Stomach (tissue), 9 donors: ENCODE measurements around the gene PROX2. TPM values are rescaled to one million over a fixed set of nuclear protein-coding genes. Genes with fewer than 3 reads are reported as not detected.

ENCODE experiments used
- DNase-seq, 2 donors: peaks; one replicate each; pipeline versions ENCODE4 v3.0.0 to v3.0.0-alpha.2; 2013 to 2019
- H3K27ac ChIP-seq, 5 donors: fragments of 200-600 bp in 4 of 5; sonication (generic) in 4 of 5; one replicate each; pipeline ENCODE4 v1.5.1; 2013 to 2019; ENCODE audit warnings: mild to moderate bottlenecking in 1 of 5, moderate library complexity in 1 of 5
- H3K27me3 ChIP-seq, 3 donors: fragments of 200-600 bp; sonication (generic); one replicate each; pipeline ENCODE4 v1.5.1; 2017 to 2019; ENCODE audit warnings: mixed run types in 1 of 3
- H3K36me3 ChIP-seq, 4 donors: fragments of 200-600 bp; sonication (generic); 1 replicate in 3 of 4; 2 replicates in 1 of 4; pipeline ENCODE4 v1.5.1; 2016 to 2019
- H3K4me1 ChIP-seq, 4 donors: fragments of 200-600 bp; sonication (generic); one replicate each; pipeline ENCODE4 v1.5.1; 2016 to 2019
- H3K4me3 ChIP-seq, 4 donors: fragments of 200-600 bp; sonication (generic) in 3 of 4; one replicate each; pipeline ENCODE4 v1.5.1; 2016 to 2019; ENCODE audit warnings: mild to moderate bottlenecking in 1 of 4
- H3K9me3 ChIP-seq, 4 donors: fragments of 200-600 bp; sonication (generic); one replicate each; pipeline ENCODE4 v1.5.1; 2016 to 2019
- CTCF ChIP-seq, 7 experiments: fragments of 450-650 bp in 4 of 7; fragments of 200-600 bp in 3 of 7; sonication (generic) in 3 of 7; IDR thresholded peaks; one replicate each; pipeline ENCODE4 v1.5.1; 2016 to 2019; ENCODE audit warnings: antibody characterized with exemption in 7 of 7, control low read depth in 2 of 7, mild to moderate bottlenecking in 1 of 7
- EP300 ChIP-seq: sonication (generic); formaldehyde crosslinking; IDR thresholded peaks from one replicate; pipeline ENCODE4 v1.6.1; 2017; ENCODE audit warnings: antibody characterized with exemption
- POLR2A ChIP-seq, 4 donors: fragments of 450-650 bp; IDR thresholded peaks; one replicate each; pipeline ENCODE4 v1.6.1; 2016; ENCODE audit warnings: antibody characterized with exemption in 4 of 4, control low read depth in 2 of 4, mild to moderate bottlenecking in 1 of 4, moderate library complexity in 1 of 4
- POLR2AphosphoS5 ChIP-seq, 3 donors: sonication (generic); formaldehyde crosslinking; IDR thresholded peaks; one replicate each; pipeline ENCODE4 v1.6.1; 2016; ENCODE audit warnings: antibody characterized with exemption in 3 of 3
- WGBS, 5 donors: extraction: QIAGEN DNeasy Blood & Tissue Kit in 3 of 5; methylation state at CpG; one replicate each; pipeline versions ENCODE4 v1.1.5 to v1.1.7; 2013 to 2018; 5-methylcytosine and 5-hydroxymethylcytosine counted together
- intact Hi-C: fragments of 100-400 bp; cut with DNase I; formaldehyde crosslinking; loops from one replicate; pipeline ENCODE4 v1.15.1; 2023; ENCODE audit warnings: low total_unique reads
- polyA plus RNA-seq, 3 donors: library from polyadenylated mRNA; stranded (reverse); fragments of 200-250 nt; gene quantifications; one replicate each; pipeline ENCODE4 v1.2.3, GENCODE V29; 2013
- total RNA-seq, 5 donors: library from RNA; depleted of rRNA; stranded (reverse); fragments of >200 nt; gene quantifications; one replicate each; pipeline versions ENCODE4 v1.1.0 to v1.2.3, GENCODE V29; 2014 to 2016
- donor health status: healthy with polysubstance abuse.
- donor health status: Bipolar disorder and iron deficiency.
- donor health status: healthy.

Gene PROX2
- total and polyA plus RNA-seq, 8 donors: not detected

GRCh38 chr14:74858022-74858421 lies 17.9 kb downstream of the PROX2 start:
- DNase-seq: no peak
- H3K27ac ChIP-seq: no peak overlapping the region
- peaks cover 7 to 32% (median 24%) of the 10 kb centered on the region in 4 donors for H3K4me1 ChIP-seq
- intact Hi-C loops: no loop called here
- WGBS, 5 donors: 46 to 74% (median 71%) methylated on average over 1 of the region's 1 CpG
- no peak for TF ChIP-seq POLR2AphosphoS5 (IDR thresholded peaks at IDR 0.05)
- TF ChIP-seq CTCF (IDR thresholded peaks at IDR 0.05): no peak
- TF ChIP-seq EP300: no peak
- no peak for TF ChIP-seq POLR2A (IDR thresholded peaks at IDR 0.05)
- H3K9me3 ChIP-seq: no peaks in the 10 kb centered on the region
- no peaks in the 10 kb centered on the region for H3K36me3 ChIP-seq
- no peak overlapping the region for H3K4me3 ChIP-seq
- H3K27me3 ChIP-seq: peaks cover 0 to 3% (median 0%) of the 10 kb centered on the region in 3 donors

- Histone ChIP-seq H3K9me3 (no peaks in the 10 kb centered on the region), H3K27me3 (no peaks in the 10 kb centered on the region), H3K4me1 (peaks cover 7 to 39% (median 31%) of the 10 kb centered on the region in 4 donors), H3K27ac (no peak overlapping the region), H3K36me3 (no peaks in the 10 kb centered on the region), H3K4me3 (no peak overlapping the region)
- intact Hi-C loops: no loop called here
- DNase-seq: no peak
- no peak for TF ChIP-seq POLR2A (IDR thresholded peaks at IDR 0.05)
- TF ChIP-seq EP300: no peak
- TF ChIP-seq POLR2AphosphoS5 (IDR thresholded peaks at IDR 0.05): no peak
- no peak for TF ChIP-seq CTCF (IDR thresholded peaks at IDR 0.05)
- WGBS, 5 donors: 60 to 91% (median 81%) methylated on average over 1 of the region's 1 CpG
Measured at GRCh38 chr14:74856366-74856765, 19.6 kb downstream of the PROX2 start.

- Histone ChIP-seq H3K27me3 (no peaks in the 10 kb centered on the region), H3K4me1 (peaks cover 7 to 37% (median 28%) of the 10 kb centered on the region in 4 donors), H3K4me3 (no peak overlapping the region), H3K27ac (no peak overlapping the region), H3K36me3 (no peaks in the 10 kb centered on the region), H3K9me3 (no peaks in the 10 kb centered on the region)
- TF ChIP-seq POLR2A (IDR thresholded peaks at IDR 0.05) (no peak), CTCF (IDR thresholded peaks at IDR 0.05) (no peak), EP300 (no peak), POLR2AphosphoS5 (IDR thresholded peaks at IDR 0.05) (no peak)
- intact Hi-C loops: no loop called here
- no peak for DNase-seq
- 70 to 89% (median 77%) methylated on average over 4 of the region's 4 CpGs for WGBS, 5 donors
Measured at GRCh38 chr14:74855945-74856344, 20.0 kb downstream of the PROX2 start.

- no peak for DNase-seq
- Histone ChIP-seq H3K9me3 (no peaks in the 10 kb centered on the region), H3K4me1 (peaks cover 7 to 32% (median 22%) of the 10 kb centered on the region in 4 donors), H3K27me3 (no peaks in the 10 kb centered on the region), H3K4me3 (no peak overlapping the region), H3K27ac (peak overlapping the region in 1 of 5 donors; percentile 30), H3K36me3 (no peaks in the 10 kb centered on the region)
- TF ChIP-seq POLR2AphosphoS5 (IDR thresholded peaks at IDR 0.05): no peak
- TF ChIP-seq POLR2A (IDR thresholded peaks at IDR 0.05): no peak
- no peak for TF ChIP-seq EP300
- no peak for TF ChIP-seq CTCF (IDR thresholded peaks at IDR 0.05)
- intact Hi-C loops: no loop called here
- 65 to 77% (median 71%) methylated on average over 7 of the region's 7 CpGs for WGBS, 5 donors
Measured at GRCh38 chr14:74855021-74855420, 20.9 kb downstream of the PROX2 start.
